ENCODE results near the gene APBB2. TPM values are rescaled to one million over a fixed set of nuclear protein-coding genes. Genes with fewer than 3 reads are reported as not detected.

Gene APBB2
- total and polyA plus RNA-seq, 2 of the 8 experiments (the other 6 are each of a cell fraction or from before 2014, with no cell fraction given) = 58.7 to 59.4 TPM

GRCh38 chr4:41022116-41022515, 192.2 kb downstream of the APBB2 start:
- POLR2A ChIA-PET (ENCODE audit: partially characterized antibody) = no interaction called here

More at GRCh38 chr4:41022116-41022515, 192.2 kb downstream of the APBB2 start:
- Histone ChIP-seq H3K9me3 (ENCODE audit: insufficient read depth in 2 of 2, low read depth in 1 of 2, low read length in 1 of 2) (peaks cover 31 to 41% of the 10 kb centered on the region in 2 experiments), H3K79me2 (ENCODE audit: control insufficient read depth in 1 of 2, insufficient read depth in 2 of 2, low read length in 2 of 2) (no peaks in the 10 kb centered on the region), H2BK12ac (ENCODE audit: low read depth, low read length) (no peak overlapping the region), H4K5ac (ENCODE audit: insufficient read length, low read depth, low read length) (no peak overlapping the region), H2AFZ (ENCODE audit: low read length) (no peak overlapping the region), H3K4ac (replicated peaks; ENCODE audit: insufficient read length, low read depth, low read length) (no peak overlapping the region), H2BK120ac (replicated peaks; ENCODE audit: low read depth, low read length) (no peak overlapping the region), H4K91ac (replicated peaks; ENCODE audit: insufficient read length, low read length) (no peak overlapping the region), H3K14ac (ENCODE audit: insufficient read length) (no peak overlapping the region), H4K20me1 (replicated peaks in 1 of 2; ENCODE audit: control insufficient read depth in 1 of 2, insufficient read depth in 2 of 2, low read length in 2 of 2) (no peaks in the 10 kb centered on the region), H3K36me3 (ENCODE audit: control insufficient read depth in 2 of 4, insufficient read depth in 4 of 4, low read length in 3 of 4) (peaks cover 0 to 14% (median 2%) of the 10 kb centered on the region in 4 experiments; a peak in 3 of 8 replicates), H4K8ac (ENCODE audit: extremely low read depth, insufficient read depth, low read length) (no peak overlapping the region), H3K4me3 (ENCODE audit: extremely low read depth in 1 of 4, insufficient read depth in 2 of 4, low read depth in 3 of 4, low read length in 4 of 4) (no peak overlapping the region), H3K23ac (ENCODE audit: insufficient read length) (no peak overlapping the region), H3K56ac (replicated peaks; ENCODE audit: insufficient read length, low read depth, low read length) (no peak overlapping the region), H3K9ac (replicated peaks in 1 of 4; ENCODE audit: extremely low read depth in 1 of 4, low read depth in 3 of 4, low read length in 3 of 4) (no peak overlapping the region), H3K27ac (ENCODE audit: low read depth, low read length) (no peak overlapping the region), H2AK5ac (ENCODE audit: low read depth, low read length) (no peak overlapping the region), H3K18ac (ENCODE audit: extremely low read depth, low read length) (no peak overlapping the region), H3K23me2 (ENCODE audit: low read depth, low read length) (no peaks in the 10 kb centered on the region), H3K4me2 (ENCODE audit: insufficient read depth in 1 of 2, low read depth in 2 of 2, low read length in 2 of 2) (no peak overlapping the region), H2BK15ac (ENCODE audit: low read length) (no peak overlapping the region), H2BK5ac (ENCODE audit: low read depth, low read length) (no peak overlapping the region), H3K4me1 (replicated peaks in 1 of 4; ENCODE audit: control insufficient read depth in 3 of 4, insufficient read depth in 4 of 4, low read length in 3 of 4) (no peaks in the 10 kb centered on the region; a peak in 1 of 7 replicates), H2BK20ac (ENCODE audit: low read length) (no peak overlapping the region), H3K27me3 (replicated peaks in 1 of 4; ENCODE audit: control insufficient read depth in 3 of 4, extremely low read depth in 1 of 4, insufficient read depth in 3 of 4, low read length in 3 of 4) (no peaks in the 10 kb centered on the region), H3K79me1 (ENCODE audit: low read depth, low read length) (no peaks in the 10 kb centered on the region)
- TF ChIP-seq SUZ12 (IDR thresholded peaks at IDR 0.05; ENCODE audit: low read length) (no peak), HDAC6 (IDR thresholded peaks at IDR 0.05; ENCODE audit: low read depth, low read length) (no peak), CREB1 (IDR thresholded peaks at IDR 0.05) (no peak), PHF8 (conservative IDR thresholded peaks at IDR 0.05; ENCODE audit: low read depth, low read length) (no peak), EP300 (IDR thresholded peaks at IDR 0.05; ENCODE audit: borderline replicate concordance in 1 of 2, low read depth in 2 of 2, low read length in 2 of 2) (no peak), JUND (IDR thresholded peaks at IDR 0.05; ENCODE audit: low read length) (no peak), YY1 (IDR thresholded peaks at IDR 0.05; ENCODE audit: low read depth, low read length) (no peak), BACH1 (IDR thresholded peaks at IDR 0.05; ENCODE audit: low read length) (no peak), E2F6 (IDR thresholded peaks at IDR 0.05) (no peak), KDM1A (IDR thresholded peaks at IDR 0.05; ENCODE audit: borderline replicate concordance, low read length) (no peak), RBBP5 (IDR thresholded peaks at IDR 0.05; ENCODE audit: borderline replicate concordance, low read depth, low read length) (no peak), TCF12 (IDR thresholded peaks at IDR 0.05; ENCODE audit: low read depth, low read length) (no peak), CTBP2 (IDR thresholded peaks at IDR 0.05; ENCODE audit: borderline replicate concordance, insufficient read depth, insufficient read length, low read length) (no peak), SRF (IDR thresholded peaks at IDR 0.05; ENCODE audit: low read depth, low read length) (no peak)
- no peak for FAIRE-seq
- WGBS, 2 experiments (ENCODE audit: extremely low coverage in 1 of 2, insufficient coverage in 1 of 2, insufficient read length in 1 of 2, insufficient replicate concordance in 2 of 2, low coverage in 1 of 2, low lambda C conversion rate in 2 of 2, missing lambda C conversion rate in 1 of 2) = 96% methylated on average over 3 of the region's 3 CpGs; no CpG with 5 or more reads in 1 of the 2 experiments
- CTCF ChIA-PET (ENCODE audit: partially characterized antibody) = interaction anchor here (1.0 to 1.6 kb wide), 2 partner anchors 42 to 45 kb away, joined by 3 to 6 read pairs; no protein-coding TSS in a partner anchor
- no peak for DNase-seq (ENCODE audit: low read depth in 1 of 2, low spot score in 2 of 2)

All from H1 (cell line).